ENCODE results near the gene TANC1. TPM values are rescaled to one million over a fixed set of nuclear protein-coding genes. Genes with fewer than 3 reads are reported as not detected.

TANC1 gene
- total RNA-seq, 2 donors from 2014 or later = 70.1 to 86.1 TPM

DNA sequence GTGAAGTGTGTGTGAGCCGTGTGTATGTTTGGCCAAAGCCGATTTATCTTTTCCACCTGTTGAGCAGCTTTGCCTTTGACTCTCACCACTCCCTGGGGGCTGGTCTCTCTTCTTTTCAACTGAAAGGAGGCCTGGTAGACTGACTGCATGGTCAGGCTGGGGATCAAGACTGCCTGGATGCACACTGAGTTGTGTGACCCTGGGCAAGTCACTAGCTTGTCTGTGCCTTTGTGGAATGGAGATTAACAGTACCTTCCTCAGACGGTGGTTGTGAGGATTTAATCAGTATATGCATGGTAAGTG is 85.5 kb downstream of the TANC1 start:
- ATAC-seq (ENCODE audit: insufficient number of reproducible peaks, low FRiP score, low read depth) (no peak), DNase-seq (ENCODE audit: low spot score) (no peak)
- Histone ChIP-seq H3K4me1 (ENCODE audit: control insufficient read depth in 1 of 2, low read depth in 2 of 2) (peaks cover 3 to 49% of the 10 kb centered on the region in 2 donors), H3K36me3 (no peaks in the 10 kb centered on the region), H3K27me3 (replicated peaks; ENCODE audit: insufficient read depth) (no peaks in the 10 kb centered on the region), H3K4me3 (no peak overlapping the region), H3K9me3 (no peaks in the 10 kb centered on the region), H3K27ac (no peak overlapping the region)
- TF ChIP-seq, protein P1, sequence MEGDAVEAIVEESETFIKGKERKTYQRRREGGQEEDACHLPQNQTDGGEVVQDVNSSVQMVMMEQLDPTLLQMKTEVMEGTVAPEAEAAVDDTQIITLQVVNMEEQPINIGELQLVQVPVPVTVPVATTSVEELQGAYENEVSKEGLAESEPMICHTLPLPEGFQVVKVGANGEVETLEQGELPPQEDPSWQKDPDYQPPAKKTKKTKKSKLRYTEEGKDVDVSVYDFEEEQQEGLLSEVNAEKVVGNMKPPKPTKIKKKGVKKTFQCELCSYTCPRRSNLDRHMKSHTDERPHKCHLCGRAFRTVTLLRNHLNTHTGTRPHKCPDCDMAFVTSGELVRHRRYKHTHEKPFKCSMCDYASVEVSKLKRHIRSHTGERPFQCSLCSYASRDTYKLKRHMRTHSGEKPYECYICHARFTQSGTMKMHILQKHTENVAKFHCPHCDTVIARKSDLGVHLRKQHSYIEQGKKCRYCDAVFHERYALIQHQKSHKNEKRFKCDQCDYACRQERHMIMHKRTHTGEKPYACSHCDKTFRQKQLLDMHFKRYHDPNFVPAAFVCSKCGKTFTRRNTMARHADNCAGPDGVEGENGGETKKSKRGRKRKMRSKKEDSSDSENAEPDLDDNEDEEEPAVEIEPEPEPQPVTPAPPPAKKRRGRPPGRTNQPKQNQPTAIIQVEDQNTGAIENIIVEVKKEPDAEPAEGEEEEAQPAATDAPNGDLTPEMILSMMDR (IDR thresholded peaks at IDR 0.05) = no peak

DNA sequence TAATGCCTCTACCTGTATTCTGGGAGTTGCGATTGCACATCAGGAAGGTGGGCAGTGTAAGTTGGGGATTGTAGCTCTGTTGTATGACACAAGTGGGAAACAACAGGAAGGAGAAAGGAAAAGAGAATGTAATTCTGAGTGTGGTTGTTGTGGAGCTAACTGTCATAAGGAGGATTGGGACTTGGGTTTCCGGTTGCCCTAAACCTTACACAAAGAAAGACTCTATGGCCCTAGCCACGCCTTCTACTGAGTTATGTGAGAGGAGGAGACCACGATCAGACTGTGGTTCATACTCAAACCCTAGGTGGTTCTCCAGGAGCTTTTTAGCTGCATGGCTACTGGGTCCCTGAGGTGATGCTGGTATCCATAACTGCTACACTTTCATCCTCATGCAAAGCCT is 86.5 kb downstream of the TANC1 start:
- no peaks in the 10 kb centered on the region for H3K27me3 ChIP-seq (replicated peaks; ENCODE audit: insufficient read depth)
- H3K36me3 ChIP-seq = no peaks in the 10 kb centered on the region
- H3K27ac ChIP-seq = no peak overlapping the region
- ATAC-seq (ENCODE audit: insufficient number of reproducible peaks, low FRiP score, low read depth) (no peak), DNase-seq (ENCODE audit: low spot score) (no peak)
- no peak overlapping the region for H3K4me3 ChIP-seq
- TF ChIP-seq, protein P1 (IDR thresholded peaks at IDR 0.05) = no peak
- H3K4me1 ChIP-seq (ENCODE audit: control insufficient read depth in 1 of 2, low read depth in 2 of 2) = peaks cover 3 to 39% of the 10 kb centered on the region in 2 donors
- no peaks in the 10 kb centered on the region for H3K9me3 ChIP-seq

DNA sequence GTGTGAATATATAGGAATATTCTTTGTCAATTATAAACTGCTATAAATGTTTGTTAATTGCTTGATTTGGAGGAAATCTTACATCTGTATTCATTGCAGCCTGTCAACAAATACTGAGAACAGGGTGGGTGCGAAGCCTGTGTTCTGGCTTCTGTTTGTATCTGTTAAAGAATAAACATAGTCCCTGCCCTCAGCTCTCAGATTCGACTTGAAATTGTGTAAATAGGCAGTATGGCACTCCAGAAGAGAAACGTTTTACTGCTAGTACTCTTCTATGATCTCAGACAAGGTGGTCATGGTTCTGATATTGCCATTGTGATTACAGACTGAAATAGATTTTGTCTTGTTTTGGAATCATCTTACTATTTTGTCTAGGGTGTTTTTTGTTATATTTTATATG is 92.1 kb downstream of the TANC1 start:
- Histone ChIP-seq H3K36me3 (no peaks in the 10 kb centered on the region), H3K27me3 (replicated peaks; ENCODE audit: insufficient read depth) (no peaks in the 10 kb centered on the region), H3K27ac (no peak overlapping the region), H3K4me1 (ENCODE audit: control insufficient read depth in 1 of 2, low read depth in 2 of 2) (peaks cover 6 to 19% of the 10 kb centered on the region in 2 donors), H3K9me3 (no peaks in the 10 kb centered on the region), H3K4me3 (no peak overlapping the region)
- TF ChIP-seq, protein P1 (IDR thresholded peaks at IDR 0.05) = no peak
- DNase-seq (ENCODE audit: low spot score) (no peak), ATAC-seq (ENCODE audit: insufficient number of reproducible peaks, low FRiP score, low read depth) (no peak)

DNA sequence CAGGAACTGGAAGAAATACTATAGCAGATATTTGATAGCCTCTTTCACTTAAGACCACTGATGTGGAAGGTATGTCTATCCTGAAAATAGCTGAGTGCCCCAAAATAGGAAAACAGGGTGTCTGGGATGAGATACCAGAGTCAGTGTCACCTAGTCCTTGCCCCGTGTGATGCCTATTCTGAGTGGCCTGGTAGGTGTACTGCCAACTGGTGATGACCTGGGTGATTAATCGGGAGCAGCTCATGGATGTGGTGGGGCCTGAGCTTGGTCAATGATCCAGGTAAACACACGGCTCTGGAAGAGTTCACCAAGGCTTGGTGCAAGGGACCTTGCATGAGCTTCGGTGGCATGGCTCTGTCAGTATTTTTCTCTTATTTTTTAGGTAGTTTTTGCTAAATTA is 95.2 kb downstream of the TANC1 start:
- H3K27me3 ChIP-seq (replicated peaks; ENCODE audit: insufficient read depth) = no peaks in the 10 kb centered on the region
- H3K36me3 ChIP-seq = no peaks in the 10 kb centered on the region
- H3K9me3 ChIP-seq = no peaks in the 10 kb centered on the region
- H3K27ac ChIP-seq = no peak overlapping the region
- ATAC-seq (ENCODE audit: insufficient number of reproducible peaks, low FRiP score, low read depth) (peak; percentile 25), DNase-seq (ENCODE audit: low spot score) (no peak)
- H3K4me3 ChIP-seq = no peak overlapping the region
- TF ChIP-seq, protein P1 (IDR thresholded peaks at IDR 0.05) = no peak
- peaks cover 2 to 20% of the 10 kb centered on the region in 2 donors for H3K4me1 ChIP-seq (ENCODE audit: control insufficient read depth in 1 of 2, low read depth in 2 of 2)

DNA sequence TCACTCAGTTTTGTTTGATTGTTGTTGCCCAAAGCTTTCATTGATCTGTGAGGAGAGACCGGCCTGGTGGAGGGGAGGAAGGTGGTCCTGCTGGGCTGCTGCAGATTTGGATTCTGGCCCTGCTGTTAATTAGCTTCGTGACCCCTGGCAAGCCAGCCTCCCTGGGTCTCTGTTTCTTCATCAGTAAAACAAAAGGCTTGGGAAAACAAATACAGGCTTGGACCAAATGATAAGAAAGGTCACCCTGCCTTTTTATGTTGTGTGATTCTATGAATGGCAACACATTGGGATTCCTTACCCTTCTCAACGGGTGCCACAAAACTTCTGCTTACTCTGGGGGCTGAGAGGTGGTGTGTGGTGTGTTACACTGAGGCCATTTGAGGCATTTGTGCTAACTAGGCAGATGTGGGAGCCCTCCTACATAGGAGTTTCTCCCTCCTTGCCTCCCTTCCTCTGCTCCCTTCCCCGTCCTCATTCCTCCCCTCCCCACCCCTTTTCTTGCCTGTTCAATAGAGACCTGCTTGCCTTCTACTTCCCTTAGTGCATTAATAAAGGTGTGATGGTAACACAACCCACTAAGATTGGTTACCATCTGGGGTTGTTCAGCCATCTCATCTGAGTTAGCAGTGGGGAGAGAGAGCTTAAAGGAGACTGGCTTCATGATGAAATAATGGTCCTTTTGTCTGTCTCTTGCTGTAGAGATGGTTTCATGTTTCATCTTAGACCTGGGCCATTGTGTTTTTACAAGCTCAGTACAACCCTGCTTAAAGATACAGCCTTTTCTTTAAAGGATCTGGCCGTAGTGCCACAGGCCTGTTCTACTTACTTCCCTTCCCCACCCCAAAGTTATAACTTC is 96.2 kb downstream of the TANC1 start:
- Histone ChIP-seq H3K27ac (no peak overlapping the region), H3K4me1 (ENCODE audit: control insufficient read depth in 1 of 2, low read depth in 2 of 2) (peaks cover 5 to 29% of the 10 kb centered on the region in 2 donors), H3K27me3 (replicated peaks; ENCODE audit: insufficient read depth) (no peaks in the 10 kb centered on the region), H3K9me3 (no peaks in the 10 kb centered on the region), H3K4me3 (no peak overlapping the region), H3K36me3 (no peaks in the 10 kb centered on the region)
- ATAC-seq (ENCODE audit: insufficient number of reproducible peaks, low FRiP score, low read depth) = no peak
- TF ChIP-seq, protein P1 (IDR thresholded peaks at IDR 0.05) = no peak
- DNase-seq (ENCODE audit: low spot score) = no peak

All from thoracic aorta (tissue), 2 donors.